Activated T-helper 9 cell treated with anti-CD3 and anti-CD28 coated beads, Interleukin-2, amount 50 U/mL, for 16 hours (primary cell): ENCODE measurements around the gene LANCL2.
"Not testable (repeated sequence)": the region's sequence is repeated elsewhere in the genome, so short reads cannot be mapped to it uniquely, and the experiment has no call there.

Source experiments
- DNase-seq: peaks from one replicate; pipeline ENCODE4 v3.0.0-alpha.2; 2020; ENCODE audit warnings: low read depth

Gene LANCL2

DNA sequence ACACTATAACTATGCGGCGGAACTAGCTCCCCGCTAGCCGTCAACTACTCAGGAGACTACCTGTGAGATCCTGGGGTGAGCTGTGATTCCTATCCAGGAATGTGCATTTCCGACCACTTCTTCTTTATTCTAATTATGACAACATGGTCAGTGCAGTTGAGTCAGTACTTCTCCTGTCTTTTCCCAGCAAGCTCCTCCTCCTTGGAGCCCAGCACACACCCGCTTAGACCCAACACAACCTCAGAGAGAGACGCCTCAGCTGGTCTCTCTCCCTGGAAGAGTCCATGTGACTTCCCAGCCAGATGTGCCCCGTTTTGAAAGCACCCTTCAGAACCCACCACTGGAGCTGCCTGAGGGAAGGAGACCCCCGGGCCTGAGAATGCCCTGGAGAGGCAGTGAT is 106.5 kb downstream of the LANCL2 start:
- DNase-seq, result not testable (repeated sequence)

DNA sequence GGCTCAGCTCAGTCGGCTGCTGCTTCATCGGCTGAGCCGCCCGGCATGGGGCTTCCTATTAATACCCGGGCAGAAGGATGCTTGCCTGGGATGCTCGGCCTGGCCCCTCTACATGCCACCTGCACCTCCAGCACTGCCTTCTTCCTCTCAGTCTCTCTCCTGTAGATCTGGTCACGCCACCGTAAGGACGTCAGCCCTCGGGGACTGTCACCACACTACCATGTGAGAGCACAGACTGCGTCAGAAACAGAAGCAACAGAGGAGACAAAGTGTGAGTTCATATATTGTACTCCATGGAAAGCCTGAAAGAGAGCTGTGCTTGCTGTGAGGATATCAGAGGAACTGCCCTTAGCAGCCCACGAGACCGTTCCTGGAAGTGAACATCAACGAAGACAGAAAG is 107.3 kb downstream of the LANCL2 start:
- not testable (repeated sequence) for DNase-seq

DNA sequence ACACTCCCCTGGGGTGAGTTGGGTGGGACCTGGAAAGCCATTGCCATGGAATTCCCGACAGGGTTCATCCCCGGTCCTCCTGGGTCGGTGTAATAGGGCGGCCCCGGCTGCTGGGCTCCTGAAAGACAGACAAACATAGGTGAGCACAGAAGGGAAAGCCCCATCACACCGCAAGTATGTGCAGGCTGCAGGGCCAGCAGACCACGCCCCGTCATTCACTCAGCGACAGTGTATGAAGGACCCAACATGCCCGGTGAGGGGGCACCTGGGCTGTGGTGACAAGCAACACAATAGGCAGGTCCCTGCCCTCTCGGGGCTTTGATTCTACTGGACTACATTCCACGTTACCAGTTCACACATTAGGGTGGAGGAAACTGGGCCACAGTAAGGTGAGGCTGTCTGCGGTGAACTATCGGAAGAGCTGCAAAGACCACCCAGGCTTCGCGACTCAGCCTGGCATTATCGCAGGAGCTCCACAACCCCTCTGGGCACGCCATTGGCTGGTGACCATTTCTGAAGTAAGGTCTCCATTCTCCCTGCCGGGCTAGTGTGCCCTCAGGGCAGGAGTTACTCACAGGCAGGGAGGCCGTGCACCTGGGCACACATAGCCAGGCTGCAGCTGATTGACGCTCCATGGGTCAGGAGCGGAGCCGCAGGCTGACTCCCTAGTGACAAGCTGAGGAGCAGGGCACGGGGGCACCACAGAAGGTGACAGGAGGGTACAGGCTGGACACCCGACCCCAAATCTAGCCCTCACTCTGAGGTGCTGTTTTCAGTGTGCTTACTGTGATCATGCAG is 108.0 kb downstream of the LANCL2 start:
- DNase-seq, result no peak

DNA sequence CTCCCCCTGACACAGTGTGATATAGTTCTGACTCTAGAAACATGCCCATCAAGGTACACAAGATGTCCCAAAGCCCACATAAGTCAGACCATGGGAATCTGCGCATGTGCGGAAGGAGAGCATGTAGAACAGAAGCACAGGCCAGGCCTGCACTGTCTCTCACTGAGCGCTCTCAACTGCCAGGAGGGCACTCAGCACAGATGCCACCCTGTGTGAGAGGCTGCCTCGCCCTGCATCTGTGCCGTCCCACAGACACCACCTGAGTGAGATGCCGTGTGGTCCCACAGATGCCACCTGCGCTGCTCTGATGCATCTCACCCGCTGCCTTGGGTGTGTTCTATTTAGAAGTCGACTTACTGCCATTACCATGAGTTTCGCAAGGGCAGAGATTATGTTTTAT is 108.8 kb downstream of the LANCL2 start:
- no peak for DNase-seq

DNA sequence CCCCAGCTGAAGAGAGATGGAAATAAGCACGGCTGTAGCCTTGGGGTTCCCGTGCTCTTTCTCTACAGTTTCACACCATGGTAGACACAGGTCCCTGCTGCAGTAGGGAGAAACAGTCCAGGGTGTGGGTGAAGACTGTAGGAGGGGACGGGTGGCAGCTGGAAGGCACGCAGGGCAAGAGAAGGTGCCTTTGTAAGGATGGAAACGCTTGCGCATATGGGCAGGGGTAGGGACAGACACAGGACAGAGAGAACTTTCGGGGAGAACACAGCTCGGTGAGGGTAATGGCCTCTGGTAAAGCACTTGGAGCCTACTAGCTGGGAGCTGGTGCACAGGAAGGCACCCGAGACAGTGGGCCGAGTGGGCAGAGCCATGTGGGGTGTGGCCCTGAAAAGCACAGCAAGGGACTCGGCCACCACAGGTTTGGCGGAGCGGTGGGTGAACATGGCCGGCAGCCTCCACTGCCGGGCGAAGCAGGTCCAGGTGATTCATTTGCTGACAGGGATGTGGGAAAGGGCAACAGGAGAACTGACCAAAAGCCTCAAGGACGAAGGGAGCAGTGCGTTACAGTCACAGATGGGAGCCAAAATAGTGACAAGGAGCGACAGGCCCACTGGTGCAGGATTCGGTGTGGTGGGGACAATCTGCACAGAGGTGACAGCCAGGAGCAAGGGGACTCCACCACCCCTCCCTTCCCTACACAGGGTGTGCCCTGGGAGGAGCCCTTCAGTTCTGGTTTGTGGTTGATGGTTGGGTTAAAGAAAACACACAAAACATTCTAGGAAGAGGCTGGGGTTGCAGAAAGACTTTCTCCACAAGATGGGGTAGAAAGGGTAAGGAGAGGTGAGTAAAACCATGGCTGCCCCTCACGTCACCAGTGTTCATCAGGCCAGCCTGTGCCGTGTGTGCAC is 110.1 kb downstream of the LANCL2 start:
- DNase-seq, result no peak

DNA sequence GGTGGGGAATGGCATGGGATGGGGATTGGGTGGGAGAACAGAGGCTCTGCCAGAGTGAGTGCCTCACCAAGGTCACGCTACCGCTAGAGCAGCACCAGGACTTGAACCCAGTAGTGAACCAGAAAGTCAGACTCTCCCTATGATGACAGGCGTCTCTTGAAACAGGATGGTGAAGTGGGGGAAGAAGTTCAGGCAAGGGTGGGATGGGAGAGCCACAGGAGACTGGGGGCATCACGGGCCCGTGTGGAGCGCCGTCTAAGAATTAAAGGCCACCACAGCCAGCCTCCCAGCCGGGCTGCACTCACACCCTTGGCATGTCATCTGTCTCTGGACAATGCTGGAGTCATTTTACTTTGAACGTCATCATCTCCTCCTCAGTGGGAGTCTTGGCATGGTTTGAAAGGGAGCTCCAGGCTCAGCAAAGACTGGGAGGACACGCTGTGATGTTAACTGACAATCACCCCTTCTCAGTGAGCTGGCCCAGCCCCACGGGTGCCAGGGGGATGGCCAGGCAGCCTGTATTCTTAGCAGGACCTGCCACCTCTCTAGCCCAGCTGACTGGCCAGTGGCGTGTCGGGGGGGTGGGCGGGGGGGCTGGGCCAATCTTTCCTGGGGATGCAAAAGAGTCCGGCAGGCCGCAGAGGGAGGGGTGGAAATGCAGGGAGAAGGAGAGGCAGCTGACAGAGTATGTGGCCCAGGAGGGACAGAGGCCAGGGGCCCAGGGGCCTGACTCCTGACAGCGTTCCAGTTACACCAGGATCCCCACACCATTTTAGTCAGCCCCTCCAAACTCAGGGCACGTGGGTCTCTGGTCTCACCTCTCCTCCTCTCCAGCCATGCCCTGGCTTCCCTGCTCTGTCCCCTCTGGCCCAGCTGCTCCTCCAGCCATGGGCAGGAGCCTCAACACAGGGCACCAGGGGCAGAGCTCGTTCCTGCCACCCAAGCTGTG is 111.0 kb downstream of the LANCL2 start:
- DNase-seq, result no peak

DNA sequence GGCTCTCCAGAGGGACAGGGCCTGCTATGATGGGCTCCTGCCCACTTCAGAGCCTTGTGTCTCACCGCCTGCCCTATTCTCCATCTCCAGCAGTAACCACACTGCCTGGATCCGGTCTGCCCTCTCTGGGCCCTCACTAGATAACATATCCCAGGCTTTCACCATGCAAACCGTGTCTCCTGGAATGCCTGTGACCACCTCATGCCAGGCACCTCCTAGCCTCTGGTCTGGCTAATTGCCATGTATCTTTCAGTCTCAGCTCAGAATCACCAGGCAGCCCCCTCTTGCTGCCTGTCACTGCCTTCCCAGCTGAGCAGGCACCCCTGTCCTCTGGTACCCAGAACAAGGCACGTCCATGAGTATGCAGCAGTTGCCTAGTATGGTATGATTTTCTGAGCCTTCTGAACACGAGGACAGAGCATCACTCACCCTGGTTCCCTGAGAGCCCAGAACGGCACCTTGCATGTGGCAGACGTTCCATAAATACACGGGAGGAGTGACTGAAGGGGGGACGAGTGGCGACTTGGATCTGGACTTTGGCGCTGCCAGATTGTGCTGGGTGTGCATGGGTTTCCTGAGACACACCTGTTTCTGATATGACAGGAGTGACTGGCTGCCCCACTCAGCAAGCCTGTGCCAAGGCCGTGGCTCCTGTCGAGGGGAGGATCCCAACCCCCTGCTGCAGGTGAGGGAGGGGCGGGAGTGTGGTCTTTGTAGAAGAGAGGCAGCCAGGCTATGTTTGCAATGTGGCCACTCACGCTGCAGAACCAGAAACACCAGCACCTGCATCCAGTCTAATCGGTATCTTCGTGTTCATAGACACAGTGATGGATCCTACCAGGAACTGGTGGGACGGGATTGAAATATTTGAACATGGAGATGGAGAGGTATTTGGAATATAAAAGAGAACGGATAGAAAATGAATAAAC is 112.0 kb downstream of the LANCL2 start:
- DNase-seq, result no peak

DNA sequence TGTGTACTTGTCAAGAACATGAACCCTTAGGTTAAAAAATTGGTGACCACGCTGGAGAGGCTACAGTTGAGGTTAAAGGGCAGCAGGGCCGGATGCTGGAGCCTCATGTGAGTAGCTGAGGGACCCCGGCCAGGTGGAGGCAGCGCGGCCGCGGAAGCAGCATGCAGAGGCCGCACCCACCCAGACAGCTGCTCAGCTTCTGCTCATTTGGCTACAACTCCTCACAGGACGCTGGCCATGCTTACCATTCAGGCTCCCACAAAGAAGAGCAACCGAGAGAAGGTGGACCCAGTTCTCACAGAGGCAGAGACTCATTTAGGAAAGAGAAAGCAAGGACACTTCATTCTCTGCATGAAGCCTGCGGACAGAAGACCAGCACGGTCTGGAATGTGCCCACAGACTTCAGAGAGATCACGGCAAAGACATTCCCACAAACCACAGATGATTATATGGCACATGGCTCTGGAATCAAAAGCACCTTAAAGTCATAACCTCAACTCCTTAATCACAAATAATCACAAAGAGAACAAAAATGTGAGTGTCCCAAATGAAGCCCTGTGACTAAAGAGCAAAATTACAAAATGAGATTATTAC is 112.7 kb downstream of the LANCL2 start:
- DNase-seq, result no peak

DNA sequence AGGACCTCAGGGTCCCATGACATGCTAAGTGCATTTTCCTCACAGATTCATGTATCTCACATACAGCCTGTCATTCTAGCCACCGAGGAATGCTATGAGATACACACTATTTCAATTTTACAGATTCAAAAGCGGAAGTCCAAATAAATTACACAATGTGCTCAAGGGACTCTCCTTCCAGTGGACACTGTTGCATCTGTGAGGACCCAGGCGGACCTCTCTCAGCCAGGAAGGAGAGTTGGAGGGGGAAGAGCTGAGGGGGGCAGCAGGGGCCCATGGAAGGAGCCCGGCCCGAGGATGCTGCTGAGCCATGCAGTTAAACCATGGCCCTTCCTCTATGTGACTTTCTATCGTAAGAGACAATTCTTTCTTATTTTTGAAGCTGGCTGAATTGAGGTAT is 113.6 kb downstream of the LANCL2 start:
- DNase-seq, result no peak

DNA sequence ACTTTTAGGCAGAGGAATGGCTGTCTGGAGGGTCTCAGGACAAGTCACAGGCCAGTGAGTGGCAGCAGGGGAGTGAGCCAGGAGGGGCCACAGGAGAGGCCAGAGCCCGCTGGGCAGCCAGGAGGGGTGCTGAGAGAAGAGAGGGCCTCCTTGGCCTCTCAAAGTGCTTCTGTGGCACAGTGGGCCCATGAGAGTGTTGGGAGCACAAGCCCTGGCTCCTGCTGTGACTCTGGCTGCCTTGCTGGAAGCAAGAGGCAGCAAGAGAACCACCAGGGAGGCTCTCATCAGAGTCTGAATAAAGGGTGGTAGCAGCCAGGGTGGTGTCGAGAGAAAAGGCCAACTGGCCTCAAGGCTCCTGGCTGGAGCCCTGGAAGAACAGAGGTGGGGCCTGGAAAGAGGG is 116.0 kb downstream of the LANCL2 start:
- no peak for DNase-seq

DNA sequence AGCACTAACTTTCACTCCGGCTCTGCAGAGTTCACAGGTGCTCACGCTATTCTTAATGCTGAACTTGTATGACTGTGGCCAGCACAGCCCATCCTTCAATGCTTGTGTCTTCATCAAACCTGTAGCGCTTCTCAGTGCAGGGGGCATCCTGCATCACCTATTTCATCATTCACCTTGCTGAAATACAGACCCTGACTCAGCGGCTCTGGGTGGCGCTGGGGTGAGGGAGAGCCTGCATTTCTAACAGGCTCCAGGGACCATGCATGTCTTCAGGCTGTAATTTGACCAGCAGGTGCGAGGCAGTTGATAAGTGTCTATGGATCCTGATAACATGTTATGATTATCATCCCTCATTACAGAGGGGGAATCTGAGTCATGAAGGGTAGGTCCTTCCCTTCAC is 117.9 kb downstream of the LANCL2 start:
- DNase-seq, result no peak
